ENCODE results near the gene SHISA5.

Gene SHISA5

DNA sequence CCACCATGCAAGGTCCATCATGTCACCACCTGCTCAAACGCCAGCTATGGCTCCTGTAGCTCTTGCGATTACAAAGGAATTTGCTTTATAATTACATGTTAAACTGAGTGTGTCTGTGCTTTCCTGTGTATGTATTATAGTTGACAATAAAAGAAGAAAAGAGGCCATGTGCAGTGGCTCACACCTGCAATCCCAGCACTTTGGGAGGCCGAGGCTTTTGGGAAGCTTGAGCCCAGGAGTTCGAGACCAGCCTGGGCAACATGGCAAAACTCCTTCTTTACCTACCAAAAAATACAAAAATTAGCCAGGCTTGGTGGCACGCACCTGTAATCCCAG is 30.4 kb downstream of the SHISA5 start:
- no peak for DNase-seq (ENCODE audit: low spot score)

DNA sequence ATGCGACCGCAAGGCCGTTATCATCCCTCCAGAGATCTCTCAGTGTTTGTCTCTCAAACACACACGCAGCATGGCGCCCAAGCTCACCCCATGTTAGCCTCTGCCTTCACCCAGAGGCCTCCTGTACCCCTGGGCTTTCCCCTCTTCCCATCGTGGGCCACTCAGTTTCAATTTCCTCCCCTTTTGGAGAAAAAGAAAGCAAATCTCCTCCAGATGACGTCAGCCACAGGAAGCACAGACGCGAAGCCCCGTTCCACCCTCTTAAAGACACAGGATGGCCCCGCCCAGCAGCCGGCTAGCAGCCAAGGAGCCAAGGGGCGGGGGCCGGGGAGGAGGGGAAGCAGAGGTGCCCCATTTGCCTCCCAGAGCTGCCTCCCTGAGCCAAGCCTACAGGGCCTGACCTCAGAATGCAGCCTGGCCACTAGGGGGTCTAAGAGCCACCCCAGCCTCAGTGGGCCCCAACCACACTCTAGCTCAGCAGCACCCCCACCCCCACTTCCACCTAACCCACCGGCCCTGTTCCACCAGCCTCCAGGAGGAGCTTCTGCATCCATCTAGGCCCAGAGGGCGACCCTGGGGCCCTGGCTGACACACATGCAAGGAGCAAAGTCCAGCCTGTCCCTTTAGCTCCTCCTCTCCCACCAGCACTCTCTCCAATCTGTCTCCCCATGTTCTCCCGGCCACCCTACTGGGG is 30.9 kb downstream of the SHISA5 start:
- DNase-seq (ENCODE audit: low spot score): peak; percentile 93
- TF ChIP-seq, protein P1, sequence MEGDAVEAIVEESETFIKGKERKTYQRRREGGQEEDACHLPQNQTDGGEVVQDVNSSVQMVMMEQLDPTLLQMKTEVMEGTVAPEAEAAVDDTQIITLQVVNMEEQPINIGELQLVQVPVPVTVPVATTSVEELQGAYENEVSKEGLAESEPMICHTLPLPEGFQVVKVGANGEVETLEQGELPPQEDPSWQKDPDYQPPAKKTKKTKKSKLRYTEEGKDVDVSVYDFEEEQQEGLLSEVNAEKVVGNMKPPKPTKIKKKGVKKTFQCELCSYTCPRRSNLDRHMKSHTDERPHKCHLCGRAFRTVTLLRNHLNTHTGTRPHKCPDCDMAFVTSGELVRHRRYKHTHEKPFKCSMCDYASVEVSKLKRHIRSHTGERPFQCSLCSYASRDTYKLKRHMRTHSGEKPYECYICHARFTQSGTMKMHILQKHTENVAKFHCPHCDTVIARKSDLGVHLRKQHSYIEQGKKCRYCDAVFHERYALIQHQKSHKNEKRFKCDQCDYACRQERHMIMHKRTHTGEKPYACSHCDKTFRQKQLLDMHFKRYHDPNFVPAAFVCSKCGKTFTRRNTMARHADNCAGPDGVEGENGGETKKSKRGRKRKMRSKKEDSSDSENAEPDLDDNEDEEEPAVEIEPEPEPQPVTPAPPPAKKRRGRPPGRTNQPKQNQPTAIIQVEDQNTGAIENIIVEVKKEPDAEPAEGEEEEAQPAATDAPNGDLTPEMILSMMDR (IDR thresholded peaks at IDR 0.05; ENCODE audit: extremely low read depth, missing control alignments): peak; percentile 3

More for the DNA sequence above, 30.4 kb downstream of the SHISA5 start:
- TF ChIP-seq, protein P1 (IDR thresholded peaks at IDR 0.05; ENCODE audit: extremely low read depth, missing control alignments): no peak

DNA sequence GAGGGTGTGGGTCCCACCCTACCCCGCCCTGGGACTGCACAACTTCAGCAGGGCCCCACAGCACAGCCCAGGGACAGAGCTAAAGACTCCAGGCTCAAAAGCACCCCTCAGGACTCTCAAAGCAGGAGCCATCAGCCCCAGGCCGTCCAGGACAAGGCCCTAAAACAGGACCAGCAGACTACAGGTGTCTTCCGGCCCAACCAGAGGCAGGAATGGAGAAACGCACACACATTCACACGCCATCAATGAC is 31.4 kb downstream of the SHISA5 start:
- TF ChIP-seq, protein P1 (IDR thresholded peaks at IDR 0.05; ENCODE audit: extremely low read depth, missing control alignments): no peak
- no peak for DNase-seq (ENCODE audit: low spot score)

DNA sequence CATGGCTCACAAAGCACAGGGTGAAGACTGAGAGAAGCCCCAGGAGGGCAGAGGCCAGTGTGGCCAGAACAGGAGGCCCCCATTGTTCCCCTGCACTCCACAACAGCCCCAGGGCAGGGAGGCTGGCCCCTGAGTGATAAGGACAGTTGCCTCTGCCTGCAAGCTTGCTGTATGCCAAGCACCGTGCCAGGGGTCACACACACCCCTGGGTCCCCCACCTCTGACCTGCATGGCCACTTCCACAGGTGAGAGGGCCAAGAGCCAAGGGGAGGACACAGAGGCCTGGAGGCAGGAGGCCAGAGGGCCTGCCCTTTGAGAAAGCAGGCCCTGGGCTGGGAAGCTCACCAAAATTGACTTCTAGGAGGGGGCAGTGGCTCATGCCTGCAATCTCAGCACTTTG is 33.7 kb downstream of the SHISA5 start:
- TF ChIP-seq, protein P1 (IDR thresholded peaks at IDR 0.05; ENCODE audit: extremely low read depth, missing control alignments): no peak
- DNase-seq (ENCODE audit: low spot score): no peak

DNA sequence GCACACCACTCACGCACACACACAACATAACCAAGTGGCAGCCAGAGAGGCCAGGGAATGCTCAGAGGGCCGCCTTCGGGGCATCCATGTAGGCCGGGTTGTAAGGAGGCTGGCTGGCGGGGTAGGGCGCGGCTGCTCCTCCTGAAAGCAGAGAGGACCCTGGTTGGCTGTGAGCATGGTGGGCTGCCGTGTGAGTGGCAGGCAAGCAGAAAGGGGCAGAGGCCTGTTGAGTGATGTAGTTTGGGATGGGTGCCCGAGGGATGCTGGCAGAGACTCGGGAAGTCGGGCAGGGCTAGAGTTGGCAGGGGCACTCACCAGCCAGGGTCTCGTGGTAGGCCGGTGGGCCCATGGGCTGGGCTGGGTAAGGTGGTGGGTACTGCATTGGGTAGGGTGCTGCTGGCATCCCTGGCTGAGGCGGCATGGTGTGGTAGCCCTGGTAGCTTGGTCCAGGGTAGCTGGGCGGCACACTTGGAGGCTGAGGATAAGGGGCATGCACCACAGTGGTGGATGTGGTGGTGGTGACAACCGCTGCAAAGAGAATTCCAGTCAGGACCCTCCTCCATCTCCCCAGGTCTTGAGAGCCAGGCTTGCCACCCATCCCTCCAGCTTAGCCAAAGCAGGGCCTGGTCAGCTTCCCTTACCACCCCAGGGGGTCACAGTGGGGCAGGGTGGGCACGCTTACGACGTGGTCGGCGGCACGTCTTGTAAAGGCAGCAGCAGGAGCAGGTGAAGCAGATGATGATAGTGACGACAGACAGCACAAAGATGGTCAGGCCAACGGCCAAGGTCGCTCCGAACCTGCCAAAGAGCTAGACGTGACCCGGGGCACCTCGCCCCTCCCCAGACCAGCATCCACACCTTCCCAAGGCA is 34.7 kb downstream of the SHISA5 start:
- DNase-seq (ENCODE audit: low spot score): no peak
- TF ChIP-seq, protein P1 (IDR thresholded peaks at IDR 0.05; ENCODE audit: extremely low read depth, missing control alignments): no peak

DNA sequence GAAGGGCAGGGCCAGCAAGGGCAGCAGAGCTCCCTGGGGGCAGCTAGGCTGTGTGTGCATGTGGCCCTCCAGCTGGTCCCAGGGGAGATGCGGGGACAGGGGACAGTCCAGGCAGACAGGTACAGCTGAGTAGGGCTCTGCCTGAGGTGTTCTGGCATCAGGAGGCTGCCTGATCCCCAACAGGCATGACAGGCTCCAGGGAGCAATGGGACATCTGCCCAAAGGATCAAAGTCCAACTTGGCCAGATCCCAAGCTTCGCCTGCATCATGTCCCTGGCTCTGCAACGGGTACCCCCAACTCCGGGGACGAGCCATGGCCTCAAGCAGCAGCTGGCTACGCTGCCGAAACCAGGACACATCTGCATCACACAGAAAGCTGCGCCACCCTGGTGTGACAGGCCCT is 35.6 kb downstream of the SHISA5 start:
- TF ChIP-seq, protein P1 (IDR thresholded peaks at IDR 0.05; ENCODE audit: extremely low read depth, missing control alignments): no peak
- DNase-seq (ENCODE audit: low spot score): no peak

DNA sequence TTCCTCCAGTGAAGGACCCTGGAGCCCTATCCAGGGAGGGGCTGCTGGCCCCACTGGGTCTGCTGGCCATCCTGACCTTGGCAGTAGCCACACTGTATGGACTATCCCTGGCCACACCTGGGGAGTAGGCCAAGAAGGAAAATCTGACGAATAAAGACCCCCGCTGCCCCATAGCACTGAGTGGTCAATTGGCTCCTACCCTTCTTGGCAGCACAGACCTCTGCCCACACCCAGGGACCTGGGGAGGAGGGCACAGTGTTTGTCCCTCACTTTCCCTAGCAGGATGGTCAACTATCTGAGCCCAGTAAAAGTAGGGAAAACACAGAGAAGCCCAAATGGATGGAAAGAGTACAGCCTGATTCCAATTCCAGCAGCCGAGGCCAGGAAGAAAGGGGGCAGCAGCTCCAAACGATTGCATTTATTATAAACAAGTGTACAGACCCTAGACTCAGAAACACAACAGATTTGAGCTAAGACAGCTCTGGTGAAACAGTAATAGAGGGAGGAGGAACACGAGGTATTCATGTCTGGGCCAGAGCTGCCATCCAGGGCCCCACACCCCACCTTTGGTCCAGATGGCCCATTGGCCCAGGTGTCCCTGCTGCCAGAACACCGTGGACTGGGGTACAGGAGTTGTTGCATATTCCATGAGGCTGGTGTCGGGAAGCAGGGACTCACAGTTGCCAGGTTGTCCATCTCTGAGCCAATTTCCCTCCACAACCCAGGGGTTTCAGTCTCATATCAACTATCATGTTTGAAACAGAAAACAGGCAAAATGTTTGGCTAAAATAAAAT is 36.3 kb downstream of the SHISA5 start:
- DNase-seq (ENCODE audit: low spot score): no peak
- TF ChIP-seq, protein P1 (IDR thresholded peaks at IDR 0.05; ENCODE audit: extremely low read depth, missing control alignments): no peak
